HG03064 (cell line): ENCODE measurements around the gene RAB40C.
"Not testable (repeated sequence)": the region's sequence is repeated elsewhere in the genome, so short reads cannot be mapped to it uniquely, and the experiment has no call there.

Experiments used
- ATAC-seq: cut with Tn5 transposase; IDR thresholded peaks from one replicate; pipeline ENCODE4 v1.9.1; 2021; ENCODE audit warnings: low read depth; ENCODE audit not compliant: unreplicated experiment

Gene RAB40C

DNA sequence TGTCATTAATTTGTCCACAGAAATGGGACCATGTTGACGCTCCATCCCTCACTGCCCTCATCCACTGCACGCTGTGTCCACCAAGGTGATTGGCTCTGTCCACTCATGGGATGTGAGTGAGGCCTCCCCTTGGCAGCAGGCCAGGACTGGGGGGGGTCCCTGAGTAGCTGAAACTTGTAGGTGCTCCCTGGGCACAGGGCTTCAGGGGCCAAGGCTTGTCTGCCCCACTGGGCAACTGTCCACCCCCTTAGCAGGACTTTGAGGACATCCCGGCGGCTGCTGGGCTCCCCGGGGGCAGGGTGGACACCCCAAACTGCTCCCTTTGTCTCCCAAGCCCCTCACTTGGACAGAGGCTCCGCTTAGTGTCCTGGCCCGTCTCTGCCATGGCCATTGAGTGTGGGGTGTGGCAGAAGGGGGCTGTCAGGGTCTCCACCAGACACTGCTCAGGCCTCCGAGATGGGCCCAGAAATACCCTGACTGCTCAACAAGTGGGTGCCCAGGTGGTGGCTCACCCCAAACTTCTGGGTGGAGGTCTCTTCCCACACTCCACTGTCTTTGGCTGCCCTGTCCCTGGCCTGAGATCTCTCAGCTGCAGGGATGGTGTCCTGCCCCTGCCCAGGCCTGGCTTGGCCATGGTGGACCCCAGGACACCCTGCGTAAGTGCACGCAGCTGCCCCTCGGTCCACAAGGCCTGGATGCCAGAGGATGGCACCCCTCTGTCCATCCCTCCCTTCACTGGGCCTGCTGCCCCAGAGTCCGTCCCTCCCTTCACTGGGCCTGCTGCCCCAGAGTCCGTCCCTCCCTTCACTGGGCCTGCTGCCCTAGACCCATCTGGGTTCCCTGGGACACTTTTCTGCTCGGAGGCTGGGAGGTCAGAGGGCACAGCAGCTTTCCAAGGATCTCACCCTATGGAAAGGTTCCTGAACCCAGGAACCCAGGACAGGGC, 2.9 kb upstream of the RAB40C start:
- no peak for ATAC-seq

DNA sequence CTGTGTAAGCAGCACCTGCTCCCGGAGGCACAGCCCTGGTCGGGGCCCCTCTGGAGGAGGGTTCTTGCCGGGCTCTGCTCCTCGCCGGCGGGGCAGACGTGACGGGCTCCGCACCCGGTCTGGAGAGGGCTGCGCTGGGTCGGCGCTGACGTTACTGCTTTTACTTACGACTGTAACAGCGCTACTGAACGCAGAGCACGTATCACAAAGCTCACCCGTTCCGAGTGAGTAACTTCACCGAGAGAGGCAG, 1.3 kb upstream of the RAB40C start:
- ATAC-seq, result peak; percentile 19

DNA sequence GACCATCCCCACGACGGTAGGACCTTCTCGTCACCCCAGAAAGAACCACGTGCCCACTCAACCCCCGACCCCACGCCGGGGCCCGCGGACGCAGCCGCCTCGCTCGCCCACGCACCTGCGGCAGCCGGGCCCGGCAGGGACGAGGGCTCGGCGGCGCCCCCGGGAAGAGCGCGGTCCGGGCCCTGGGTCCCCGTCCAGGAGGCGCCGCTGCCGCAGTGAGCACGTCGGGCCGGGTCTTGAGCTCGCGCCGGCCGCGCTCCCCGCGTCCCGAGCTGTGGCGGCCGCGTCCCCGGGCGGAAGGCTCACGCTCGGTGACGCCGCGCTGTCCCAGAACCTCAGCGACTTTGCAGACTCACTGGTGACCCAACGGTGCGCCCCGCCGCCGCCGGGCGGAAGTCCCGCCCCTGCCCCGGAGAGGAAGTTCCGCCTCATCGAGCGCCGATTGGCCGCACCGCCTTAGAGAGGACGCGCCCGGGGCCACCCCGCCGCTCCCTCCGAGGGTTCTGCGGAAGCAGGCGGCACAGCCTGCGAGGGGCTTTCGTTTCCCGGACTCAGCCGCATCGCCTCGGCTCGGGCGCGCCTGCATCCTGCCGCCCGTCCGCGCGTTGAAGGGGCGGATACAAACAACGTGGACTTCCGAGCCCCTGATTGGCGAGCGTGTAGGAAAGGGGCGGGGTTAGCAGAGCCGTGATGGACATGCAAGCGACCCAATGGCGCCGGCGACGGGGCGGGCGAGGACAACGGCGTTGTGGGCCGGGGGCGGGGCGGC, 793 bp upstream of the RAB40C start:
- peak; percentile 60 for ATAC-seq

DNA sequence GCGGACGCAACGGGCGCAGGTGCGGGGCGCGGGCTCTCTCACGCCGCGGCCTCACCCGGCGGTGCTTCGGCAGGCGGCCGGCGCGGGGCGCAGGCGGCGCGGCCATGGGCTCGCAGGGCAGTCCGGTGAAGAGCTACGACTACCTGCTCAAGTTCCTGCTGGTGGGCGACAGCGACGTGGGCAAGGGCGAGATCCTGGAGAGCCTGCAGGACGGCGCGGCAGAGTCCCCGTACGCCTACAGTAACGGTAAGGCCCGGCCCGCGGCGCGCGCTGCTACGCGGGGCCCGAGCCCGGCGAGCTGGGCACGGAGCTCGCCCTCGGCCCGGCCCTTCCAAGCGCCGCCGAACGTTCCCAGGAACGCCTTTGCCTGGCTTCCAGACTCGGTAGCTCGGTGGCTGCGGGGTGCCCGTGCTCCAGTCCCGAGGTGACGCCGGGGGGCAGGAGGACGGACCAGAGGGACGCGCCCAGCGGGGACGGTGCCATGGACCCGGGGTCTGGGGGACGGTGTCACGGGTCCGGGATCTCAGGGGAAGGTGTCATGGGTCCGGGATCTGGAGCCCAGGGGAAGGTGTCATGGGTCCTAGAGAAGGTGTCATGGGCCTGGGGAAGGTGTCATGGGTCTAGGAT, 435 bp downstream of the RAB40C start:
- peak; percentile 4 for ATAC-seq

DNA sequence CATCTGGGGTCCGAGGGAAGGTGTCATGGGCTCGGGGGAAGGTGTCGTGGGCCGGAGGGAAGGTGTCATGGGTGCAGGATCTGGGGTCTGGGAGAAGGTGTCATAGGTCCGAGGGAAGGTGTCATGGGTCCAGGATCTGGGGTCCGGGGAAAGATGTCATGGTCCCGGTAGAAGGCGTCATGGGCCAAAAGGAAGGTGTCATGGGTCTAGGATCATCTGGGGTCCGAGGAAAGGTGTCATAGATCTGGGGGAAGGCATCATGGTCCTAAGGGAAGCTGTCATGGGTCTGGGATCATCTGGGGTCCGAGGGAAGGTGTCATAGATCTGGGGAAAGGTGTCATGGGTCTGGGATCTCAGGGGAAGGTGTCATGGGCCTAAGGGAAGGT, 942 bp downstream of the RAB40C start:
- no peak for ATAC-seq

DNA sequence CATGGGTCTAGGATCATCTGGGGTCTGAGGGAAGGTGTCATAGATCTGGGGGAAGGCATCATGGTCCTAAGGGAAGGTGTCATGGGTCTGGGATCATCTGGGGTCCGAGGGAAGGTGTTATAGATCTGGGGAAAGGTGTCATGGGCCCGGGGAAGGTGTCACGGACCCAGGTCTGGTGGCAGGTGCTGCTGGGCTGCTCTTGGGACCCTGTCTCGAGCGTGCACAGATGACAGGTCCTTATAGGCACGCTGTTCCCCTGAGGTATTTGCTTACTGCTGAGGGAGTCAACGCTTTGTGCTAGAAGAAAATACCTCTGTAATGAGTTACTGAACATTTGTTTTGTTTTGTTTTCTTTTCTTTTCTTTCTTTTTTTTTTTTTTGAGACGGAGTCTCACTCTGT, 1.4 kb downstream of the RAB40C start:
- ATAC-seq, result no peak

DNA sequence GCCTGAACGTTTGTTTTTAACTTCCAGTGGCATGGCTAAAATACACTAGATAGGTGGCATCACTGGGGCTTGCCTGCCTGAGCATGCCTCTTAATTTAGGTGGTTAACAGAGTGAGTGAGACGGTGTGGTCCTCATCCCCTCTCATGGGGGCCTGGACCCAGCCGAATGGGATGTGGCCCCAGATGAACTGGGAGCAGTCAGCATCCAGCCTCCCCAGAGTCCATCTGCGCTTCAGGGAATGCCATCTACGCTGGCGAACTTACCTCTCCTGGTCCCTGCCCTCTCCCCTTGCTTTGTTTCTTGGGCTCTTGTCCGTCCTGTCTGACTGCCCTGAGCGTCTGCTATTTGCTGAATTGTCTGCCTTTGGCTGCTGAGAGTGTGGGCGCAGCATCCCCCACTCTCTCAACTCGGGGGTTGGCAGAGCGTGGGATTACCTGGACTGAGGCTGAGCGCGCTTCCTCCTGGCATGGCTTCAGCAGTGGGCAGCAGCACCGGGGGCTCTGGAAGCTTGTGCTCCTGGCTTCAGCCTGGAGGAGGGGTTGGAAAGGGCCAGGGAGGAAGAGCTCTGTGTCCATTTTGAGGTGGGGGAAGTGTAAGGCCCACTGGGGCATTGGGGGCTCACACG, 2.1 kb downstream of the RAB40C start:
- ATAC-seq, result no peak

DNA sequence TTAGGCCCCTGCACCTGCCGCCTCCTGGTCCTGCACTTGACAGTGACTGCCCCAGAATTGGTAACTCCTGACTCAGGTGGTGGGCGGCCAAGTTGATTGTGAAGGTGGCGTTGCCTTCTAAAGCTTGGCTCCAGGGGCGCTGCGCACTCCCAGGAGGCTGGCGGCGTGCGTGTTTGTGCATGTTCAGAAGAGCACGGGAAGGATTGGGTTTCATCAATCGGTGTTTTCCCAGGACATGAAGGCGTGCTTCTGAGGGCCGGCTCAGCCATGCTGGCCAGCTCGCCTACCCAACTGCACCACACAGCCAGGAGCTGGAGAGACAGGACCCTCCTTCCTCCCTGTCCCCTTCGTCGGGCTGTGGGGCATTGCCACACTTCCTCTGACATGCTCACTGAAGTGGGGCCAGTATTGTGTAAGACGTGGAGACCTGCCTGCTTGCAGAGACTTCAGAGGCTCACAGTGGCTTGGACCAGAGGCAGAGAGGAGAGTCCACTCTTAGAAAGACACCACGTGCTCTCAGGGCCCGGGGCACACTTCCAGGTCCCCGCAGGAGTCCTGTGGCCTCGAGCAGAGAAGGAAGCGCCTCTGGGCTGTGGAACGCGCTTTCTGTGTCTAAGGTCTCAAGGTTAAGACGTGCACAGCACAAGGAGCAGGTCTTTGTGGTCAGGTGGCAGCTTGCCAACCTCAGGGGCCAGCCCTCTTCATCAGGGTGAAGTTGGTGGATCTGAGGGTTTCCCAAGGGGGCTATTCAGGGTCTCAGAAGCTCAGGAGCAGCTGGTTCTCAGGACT, 2.8 kb downstream of the RAB40C start:
- ATAC-seq, result no peak

DNA sequence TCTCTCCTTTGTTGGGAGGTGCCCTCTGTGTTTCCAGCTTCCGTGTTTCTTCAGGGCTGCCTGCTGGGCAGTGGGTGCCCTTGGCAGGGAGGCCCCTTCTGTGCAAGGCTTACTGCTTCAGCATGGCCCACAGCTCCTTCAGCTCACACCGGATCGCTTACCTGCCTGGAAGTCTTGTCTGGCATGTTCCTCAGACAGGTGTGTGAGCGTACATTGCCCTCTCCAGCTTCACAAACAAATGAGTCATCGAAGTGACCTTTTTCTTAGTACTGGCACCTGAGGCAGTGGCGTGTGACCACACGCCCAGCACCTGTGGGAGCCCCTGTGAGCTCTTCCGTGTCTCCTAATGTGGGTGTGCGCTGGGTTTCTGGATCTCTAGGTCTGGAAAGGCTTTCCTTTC, 3.5 kb downstream of the RAB40C start:
- ATAC-seq, result no peak

DNA sequence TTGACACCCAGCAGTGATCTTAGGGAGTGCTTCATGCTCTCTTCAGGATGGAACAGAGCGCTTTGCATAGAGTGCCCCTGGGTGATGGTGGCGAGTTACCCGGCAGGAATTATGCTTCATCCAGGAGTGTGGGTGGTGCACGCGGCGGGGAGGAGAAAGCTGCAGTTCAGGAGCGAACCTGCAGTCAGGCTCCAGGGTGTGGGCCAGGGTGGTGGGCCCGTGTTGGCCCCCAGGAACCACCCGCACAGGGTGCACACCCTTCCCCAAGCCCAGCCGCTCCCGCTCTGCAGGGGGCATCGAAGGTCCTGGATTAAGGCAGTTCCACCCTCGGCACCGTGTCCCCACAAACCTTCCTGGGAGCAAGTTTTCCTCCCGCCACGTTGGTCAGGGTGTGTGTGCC, 3.9 kb downstream of the RAB40C start:
- ATAC-seq, result no peak

DNA sequence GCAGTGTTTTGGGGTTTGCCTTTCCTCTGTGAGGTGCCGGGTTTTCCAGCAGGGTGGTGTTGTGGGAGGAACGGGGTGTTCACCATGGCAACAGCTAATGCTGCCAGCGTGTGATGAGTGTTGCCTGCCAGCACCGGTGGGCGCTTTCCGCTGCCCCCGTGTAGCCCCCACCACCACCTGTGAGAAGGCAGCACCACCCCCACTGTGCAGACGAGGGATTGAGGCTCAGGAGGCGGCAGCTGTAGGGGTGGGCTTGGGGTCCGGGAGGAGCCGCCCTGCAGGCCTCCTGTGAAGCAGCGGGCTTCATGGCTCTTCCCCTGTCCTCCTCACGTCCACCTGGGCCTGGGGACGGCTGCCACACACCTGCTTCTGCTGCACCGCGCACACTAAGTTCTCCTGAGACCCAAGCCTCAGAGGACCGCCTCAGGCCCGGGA, 5.2 kb downstream of the RAB40C start:
- no peak for ATAC-seq

DNA sequence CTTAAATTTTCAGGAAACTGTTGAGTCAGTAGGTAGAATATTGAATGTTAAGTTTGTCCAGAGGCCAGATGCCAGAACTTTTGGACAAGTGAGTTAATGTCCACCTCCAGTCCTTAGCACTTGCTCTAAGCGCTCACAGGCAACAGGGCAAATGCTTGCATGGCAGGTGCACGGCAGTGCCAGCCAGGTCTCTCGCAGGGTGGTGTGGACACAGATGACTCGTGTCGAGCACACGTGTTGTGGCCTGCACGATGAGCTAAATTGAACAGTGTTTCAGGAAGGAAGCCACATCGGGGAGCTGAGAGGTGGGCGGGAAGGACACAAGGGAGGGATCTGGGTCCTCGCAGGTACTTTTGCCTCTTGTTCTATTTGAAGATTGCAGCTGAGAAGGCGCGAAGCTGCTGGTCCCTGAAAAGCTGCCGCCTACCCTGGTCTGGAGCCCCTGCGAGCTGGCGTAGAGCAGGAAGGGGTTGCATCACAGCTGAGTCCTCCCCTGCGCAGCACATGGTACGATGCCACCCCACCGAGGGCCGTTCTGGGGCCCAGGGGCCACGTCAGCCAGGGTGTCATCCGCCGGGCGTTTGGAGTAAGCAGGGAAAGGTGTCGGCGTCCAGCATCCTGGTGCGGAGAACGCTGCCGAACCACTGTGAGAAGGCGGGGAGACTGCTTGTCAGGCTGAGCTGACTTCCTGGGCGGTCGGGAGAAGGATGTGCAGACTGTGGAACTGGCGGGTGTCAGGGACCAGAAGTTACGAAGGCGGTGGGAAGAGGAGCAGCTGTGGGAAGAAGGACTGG, 6.3 kb downstream of the RAB40C start:
- ATAC-seq, result no peak

DNA sequence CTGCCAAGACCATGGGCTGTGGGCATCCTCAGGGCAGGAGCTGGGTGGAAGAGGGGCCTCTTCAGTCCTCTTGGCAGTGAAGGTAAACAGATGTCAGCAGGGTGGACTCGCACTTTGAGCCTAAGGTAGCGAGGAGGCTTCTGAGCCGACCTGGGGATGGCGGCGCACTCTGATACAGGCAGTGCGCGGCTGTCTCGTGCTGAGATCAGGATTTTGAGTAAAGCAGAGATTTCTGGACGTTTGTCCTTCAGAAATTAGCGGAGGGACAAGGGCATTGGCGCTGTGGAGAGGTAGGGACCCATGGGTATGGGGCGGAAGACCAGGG, 6.8 kb downstream of the RAB40C start:
- ATAC-seq, result no peak

DNA sequence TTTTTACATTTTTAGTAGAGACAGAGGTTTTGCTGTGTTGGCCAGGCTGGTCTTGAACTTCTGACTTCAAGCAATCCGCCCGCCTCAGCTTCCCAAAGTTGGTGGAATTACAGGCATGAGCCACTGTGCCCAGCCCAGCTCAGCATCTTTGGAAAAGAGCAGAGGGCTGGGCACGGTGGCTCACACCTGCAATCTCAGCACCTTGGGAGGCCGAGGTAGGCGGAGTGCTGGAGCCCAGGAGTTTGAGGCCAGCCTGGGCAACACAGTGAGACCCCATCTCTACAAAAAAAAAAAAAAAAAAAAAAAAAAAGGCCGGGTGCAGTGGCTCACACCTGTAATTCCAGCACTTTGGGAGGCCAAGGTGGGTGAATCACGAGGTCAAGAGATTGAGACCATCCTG, 7.8 kb downstream of the RAB40C start:
- ATAC-seq, result not testable (repeated sequence)

DNA sequence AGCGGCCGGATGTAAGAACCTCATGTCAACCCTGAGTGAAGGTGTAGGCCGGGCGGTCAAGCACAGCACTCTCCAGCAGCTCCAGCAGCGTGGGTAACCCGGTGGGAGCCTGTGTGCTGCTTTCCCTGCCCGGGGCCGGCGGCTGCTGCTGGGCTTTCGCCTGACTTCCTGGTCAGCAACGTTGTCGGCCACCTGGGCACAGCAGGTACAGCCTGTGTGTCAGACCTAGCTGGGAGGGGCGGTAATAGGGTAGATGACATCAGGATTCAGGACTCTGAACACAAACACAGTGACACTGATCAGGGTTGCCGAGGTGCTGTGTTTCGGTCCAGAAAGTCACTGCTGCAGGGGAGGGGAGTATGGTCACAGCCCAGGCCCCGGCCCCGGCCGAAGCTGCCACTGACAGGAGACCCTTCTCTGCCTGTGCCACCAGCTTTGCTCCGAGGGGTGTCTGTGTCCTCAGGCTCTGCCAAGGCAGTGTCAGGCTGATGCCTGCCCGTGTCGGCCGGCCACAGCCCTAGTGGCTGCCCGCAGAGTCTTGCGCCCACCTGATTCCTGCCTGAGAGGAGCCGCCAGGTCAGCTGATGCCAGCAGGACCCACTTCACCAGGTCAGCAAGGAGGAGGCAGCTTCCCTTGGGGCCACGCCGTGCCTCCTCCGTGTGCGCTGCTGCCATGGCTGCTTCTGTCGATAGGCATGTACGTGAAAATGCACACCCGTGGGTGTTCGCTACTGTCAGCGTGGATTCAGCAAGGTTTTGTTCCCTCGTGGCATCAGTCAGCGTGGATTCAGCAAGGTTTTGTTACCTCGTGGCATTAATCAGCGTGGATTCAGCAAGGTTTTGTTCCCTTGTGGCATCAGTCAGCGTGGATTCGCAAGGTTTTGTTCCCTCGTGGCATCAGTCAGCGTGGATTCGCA, 9.2 kb downstream of the RAB40C start:
- no peak for ATAC-seq

DNA sequence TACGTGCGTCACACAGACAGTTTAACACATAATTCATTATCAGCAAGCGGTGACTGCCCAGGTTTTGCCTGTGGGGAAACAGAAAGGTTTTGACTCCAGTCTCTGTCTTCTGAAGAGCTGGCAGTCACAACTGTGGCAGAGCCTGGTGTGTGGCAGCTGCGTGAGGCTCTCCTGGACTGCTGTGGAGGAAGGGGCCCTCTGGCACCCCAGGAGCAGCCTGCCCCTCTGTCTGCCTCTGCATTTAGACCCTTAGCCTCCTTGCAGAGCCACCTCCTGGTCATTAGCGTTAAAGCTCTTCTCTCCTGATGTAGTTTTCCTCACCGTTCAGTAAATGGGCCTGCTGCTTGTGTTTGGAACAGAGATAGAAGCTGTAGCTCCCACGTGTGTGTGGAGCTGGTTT, 10.9 kb downstream of the RAB40C start:
- no peak for ATAC-seq

DNA sequence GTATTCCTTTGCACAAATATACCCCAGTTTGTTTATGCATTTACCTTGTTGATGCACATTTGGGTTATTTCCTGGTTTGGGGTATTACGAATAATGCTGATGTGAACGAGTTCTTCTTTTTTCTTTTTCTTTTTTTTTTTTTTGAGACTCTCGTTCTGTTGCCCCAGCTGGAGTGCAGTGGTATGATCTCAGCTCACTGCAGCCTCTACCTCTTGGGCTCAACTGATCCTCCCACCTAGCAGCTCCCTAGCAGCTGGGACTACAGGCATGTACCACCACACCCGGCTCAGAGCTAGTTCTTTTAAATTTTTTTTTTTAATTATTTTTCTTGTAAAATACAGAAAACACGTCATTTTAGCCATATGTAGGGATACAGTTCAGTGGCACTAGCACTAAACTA, 14.1 kb downstream of the RAB40C start:
- ATAC-seq, result no peak

DNA sequence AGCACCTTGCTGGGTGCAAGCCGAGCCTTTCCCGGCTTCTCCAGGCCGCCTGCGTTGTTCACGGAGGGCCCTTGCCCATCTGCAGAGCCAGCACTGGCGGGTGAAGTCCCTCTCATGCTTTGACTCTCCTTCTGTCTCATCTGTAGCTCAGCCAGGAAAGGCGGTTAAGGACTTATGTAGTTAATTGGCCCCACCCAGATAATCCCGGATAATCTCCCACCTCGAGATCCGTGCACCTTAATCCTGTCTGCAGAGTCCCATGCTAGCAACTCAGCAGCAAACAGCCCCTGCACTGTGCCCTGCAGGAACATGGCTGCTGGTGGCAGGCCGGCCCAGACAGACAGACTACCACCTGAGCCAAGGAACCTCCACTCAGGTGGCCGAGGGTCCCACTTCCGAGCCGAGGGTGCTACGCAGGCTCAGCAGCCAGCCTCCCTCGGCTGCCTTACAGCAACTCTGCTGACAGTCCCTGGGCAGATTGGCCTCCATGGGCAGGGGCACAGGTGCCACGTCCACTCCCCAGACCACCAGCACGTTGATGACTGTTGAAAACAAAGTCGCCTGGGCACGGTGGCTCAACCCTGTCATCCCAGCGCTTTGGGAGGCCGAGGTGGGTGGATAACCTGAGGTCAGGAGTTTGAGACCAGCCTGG, 16.9 kb downstream of the RAB40C start:
- no peak for ATAC-seq
